Activated naive CD4-positive, alpha-beta T cell treated with anti-CD3 and anti-CD28 coated beads, Interleukin-2, amount 50 U/mL, for 24 hours (primary cell): Measurements from ENCODE around the gene SLC16A6.

Source experiments
- H3K27ac Mint-ChIP-seq: one replicate; pipeline ENCODE4 v1.8.0; 2021; ENCODE audit warnings: mild to moderate bottlenecking, mixed read lengths
- H3K27me3 Mint-ChIP-seq: one replicate; pipeline ENCODE4 v1.8.0; 2021; ENCODE audit warnings: mixed read lengths
- H3K36me3 Mint-ChIP-seq: one replicate; pipeline ENCODE4 v1.8.0; 2021; ENCODE audit warnings: mixed read lengths
- H3K4me1 Mint-ChIP-seq: one replicate; pipeline ENCODE4 v1.8.0; 2021; ENCODE audit warnings: mixed read lengths
- H3K4me3 Mint-ChIP-seq: one replicate; pipeline ENCODE4 v1.8.0; 2021; ENCODE audit warnings: mild to moderate bottlenecking, mixed read lengths
- H3K9me3 Mint-ChIP-seq: one replicate; pipeline ENCODE4 v1.8.0; 2021; ENCODE audit warnings: mixed read lengths

The SLC16A6 gene

DNA sequence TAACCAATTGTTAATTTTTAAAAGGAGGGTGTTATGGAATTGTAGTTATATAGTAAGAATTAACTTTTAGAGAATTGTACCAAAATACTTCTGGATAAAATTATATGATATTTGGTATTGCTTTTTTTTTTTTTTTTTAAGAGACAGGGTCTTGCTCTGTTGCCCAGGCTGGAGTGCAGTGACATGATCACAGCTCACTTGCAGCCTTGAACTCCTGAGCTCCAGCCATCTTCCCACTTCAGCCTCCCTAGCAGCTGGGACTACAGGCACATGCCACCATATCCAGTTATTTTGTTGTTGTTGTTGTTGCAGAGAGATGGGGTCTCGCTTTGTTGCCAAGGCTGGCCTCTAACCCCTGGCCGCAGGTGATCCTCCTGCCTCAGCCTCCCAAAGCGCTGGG is 8.9 kb upstream of the SLC16A6 start:
- no peak overlapping the region for H3K27ac Mint-ChIP-seq
- H3K4me1 Mint-ChIP-seq: peaks cover 38% of the 10 kb centered on the region
- H3K4me3 Mint-ChIP-seq: no peak overlapping the region
- peaks cover 2% of the 10 kb centered on the region for H3K36me3 Mint-ChIP-seq
- H3K27me3 Mint-ChIP-seq: no peaks in the 10 kb centered on the region
- H3K9me3 Mint-ChIP-seq: no peaks in the 10 kb centered on the region

- H3K36me3 Mint-ChIP-seq: peaks cover 2% of the 10 kb centered on the region
- H3K4me1 Mint-ChIP-seq: peaks cover 48% of the 10 kb centered on the region
- peak overlapping the region; percentile 46 for H3K27ac Mint-ChIP-seq
- no peaks in the 10 kb centered on the region for H3K27me3 Mint-ChIP-seq
- H3K9me3 Mint-ChIP-seq: no peaks in the 10 kb centered on the region
- no peak overlapping the region for H3K4me3 Mint-ChIP-seq
Measured at GRCh38 chr17:68298601-68299000, 7.7 kb upstream of the SLC16A6 start.

DNA sequence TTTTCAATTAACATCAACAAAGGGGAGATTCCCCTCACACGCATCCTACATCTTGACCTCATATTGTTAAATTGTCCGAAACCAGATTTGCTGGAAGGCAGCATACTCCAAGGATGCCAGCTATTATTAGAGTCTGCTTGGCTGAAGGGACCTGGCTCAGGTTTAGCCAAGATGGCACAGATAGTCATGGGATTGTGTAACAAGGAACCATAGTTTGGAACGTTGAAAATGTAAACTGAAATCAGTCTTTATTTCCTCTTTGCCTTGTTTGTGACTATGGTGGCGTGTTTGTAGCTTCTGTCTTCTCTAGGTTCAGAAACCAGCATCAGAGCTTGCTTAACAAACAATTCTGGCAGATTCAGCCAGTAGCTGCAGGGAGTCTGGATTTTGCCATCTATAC is 6.3 kb upstream of the SLC16A6 start:
- Mint-ChIP-seq H3K27me3 (no peaks in the 10 kb centered on the region), H3K36me3 (peaks cover 2% of the 10 kb centered on the region), H3K4me3 (peak overlapping the region; percentile 74), H3K4me1 (peaks cover 59% of the 10 kb centered on the region), H3K27ac (peak overlapping the region; percentile 82), H3K9me3 (no peaks in the 10 kb centered on the region)

GRCh38 chr17:68296217-68297191 is 5.6 kb upstream of the SLC16A6 start:
- Mint-ChIP-seq H3K4me3 (peak overlapping the region; percentile 74), H3K27me3 (no peaks in the 10 kb centered on the region), H3K27ac (peak overlapping the region; percentile 82), H3K4me1 (peaks cover 60% of the 10 kb centered on the region), H3K36me3 (peaks cover 2% of the 10 kb centered on the region), H3K9me3 (no peaks in the 10 kb centered on the region)

DNA sequence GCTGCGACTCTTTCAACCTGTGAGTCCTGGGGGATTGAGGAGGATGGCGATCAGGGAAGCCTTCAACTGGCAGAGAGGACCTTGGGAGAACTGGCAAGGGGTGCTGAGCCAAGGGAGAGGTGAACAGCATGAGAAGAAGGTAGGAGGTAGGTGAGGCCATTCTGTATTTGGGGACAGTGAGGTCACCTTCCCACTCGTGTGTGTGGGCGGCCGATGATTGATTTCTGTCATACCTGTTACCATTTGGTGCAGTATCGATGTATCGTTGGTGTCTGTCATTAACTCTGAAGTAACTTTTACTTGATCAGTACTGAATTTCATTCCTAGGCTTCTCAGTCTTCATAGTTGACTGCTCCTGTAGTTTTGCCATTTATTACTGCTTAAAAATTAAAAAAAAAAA is 4.2 kb upstream of the SLC16A6 start:
- Mint-ChIP-seq H3K27ac (peak overlapping the region; percentile 62), H3K9me3 (no peaks in the 10 kb centered on the region)

DNA sequence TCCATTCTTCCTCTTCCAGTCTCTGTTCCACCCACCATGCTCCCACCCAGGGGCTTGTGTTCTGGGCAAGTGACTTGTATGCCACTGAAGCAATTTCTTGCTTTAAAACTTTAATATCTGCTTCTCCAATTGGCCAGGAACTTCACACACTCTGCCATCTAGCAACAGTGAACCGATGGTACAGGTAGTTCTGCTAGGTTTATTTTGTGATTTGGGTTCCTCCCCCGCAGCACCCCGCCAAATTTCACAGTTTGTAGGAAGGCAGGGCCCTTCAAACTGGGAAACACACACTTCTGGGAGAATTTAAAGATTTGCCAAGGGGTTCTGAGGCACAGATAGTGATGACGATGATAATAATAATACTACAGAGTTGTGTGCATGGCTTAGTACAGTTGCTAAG is 3.7 kb upstream of the SLC16A6 start:
- Mint-ChIP-seq H3K4me3 (peak overlapping the region; percentile 55), H3K27ac (peak overlapping the region; percentile 62)

More for the DNA sequence above, 4.2 kb upstream of the SLC16A6 start:
- Mint-ChIP-seq H3K4me1 (peaks cover 62% of the 10 kb centered on the region), H3K4me3 (peak overlapping the region; percentile 55), H3K36me3 (peaks cover 2% of the 10 kb centered on the region), H3K27me3 (no peaks in the 10 kb centered on the region)

GRCh38 chr17:68294196-68294555 is 3.2 kb upstream of the SLC16A6 start:
- Mint-ChIP-seq H3K4me3 (no peak overlapping the region), H3K9me3 (no peaks in the 10 kb centered on the region), H3K36me3 (peaks cover 2% of the 10 kb centered on the region), H3K27ac (no peak overlapping the region), H3K27me3 (no peaks in the 10 kb centered on the region), H3K4me1 (peaks cover 66% of the 10 kb centered on the region)

More for the DNA sequence above, 3.7 kb upstream of the SLC16A6 start:
- H3K9me3 Mint-ChIP-seq: no peaks in the 10 kb centered on the region
- H3K27me3 Mint-ChIP-seq: no peaks in the 10 kb centered on the region
- H3K4me1 Mint-ChIP-seq: peaks cover 66% of the 10 kb centered on the region
- H3K36me3 Mint-ChIP-seq: peaks cover 2% of the 10 kb centered on the region

DNA sequence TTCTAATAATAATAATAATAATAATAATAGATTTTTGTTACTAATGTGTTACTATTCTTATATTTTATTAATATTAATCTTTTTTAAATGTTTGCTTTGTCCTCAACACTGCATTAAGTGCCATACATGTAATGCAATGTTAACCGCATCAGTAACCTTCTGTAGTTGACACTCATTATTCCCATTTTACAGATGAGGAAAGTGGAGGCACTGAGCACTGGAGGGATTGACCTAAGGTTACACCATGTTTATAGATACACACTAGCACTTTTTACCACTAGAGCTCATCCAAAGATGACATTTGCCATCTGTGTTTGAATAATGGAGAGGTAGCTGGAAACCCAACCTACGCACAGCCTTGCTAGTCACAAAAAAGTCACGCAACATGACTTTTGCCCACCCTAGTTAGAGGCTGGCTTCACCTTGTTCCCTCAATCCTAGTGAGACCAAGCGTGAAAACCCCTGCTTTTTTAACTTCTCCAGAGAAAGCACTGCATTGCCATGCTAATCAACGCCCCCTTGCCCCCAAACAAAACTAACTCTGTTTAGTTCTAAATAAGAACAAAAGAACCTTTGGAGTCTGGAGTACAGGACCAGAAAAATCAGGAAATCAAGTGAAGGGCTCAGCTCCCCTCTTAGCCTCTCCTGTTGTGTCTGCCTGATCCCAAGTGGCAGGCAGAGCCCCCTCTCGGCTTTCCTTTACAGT is 2.7 kb upstream of the SLC16A6 start:
- Mint-ChIP-seq H3K4me1 (peaks cover 68% of the 10 kb centered on the region), H3K27ac (no peak overlapping the region), H3K9me3 (no peaks in the 10 kb centered on the region), H3K27me3 (no peaks in the 10 kb centered on the region), H3K4me3 (no peak overlapping the region), H3K36me3 (peaks cover 2% of the 10 kb centered on the region)

DNA sequence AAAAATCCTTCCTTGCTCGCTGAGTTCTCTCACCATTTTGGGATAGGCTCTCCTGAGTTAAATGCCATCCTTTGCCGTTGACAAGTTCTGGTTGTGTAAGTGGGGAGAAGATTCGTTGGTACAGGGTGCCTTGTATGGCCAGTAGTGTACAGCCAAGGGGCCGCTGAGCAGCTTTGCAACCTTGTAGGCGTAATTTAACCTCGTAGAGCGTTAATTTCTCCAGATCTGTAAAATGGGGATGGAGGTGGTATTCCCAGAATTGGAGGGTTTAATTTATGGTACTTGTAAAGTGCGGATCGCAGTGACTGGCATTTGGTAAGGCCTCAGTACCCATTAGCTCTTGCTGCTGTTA is 1.7 kb upstream of the SLC16A6 start:
- peaks cover 2% of the 10 kb centered on the region for H3K36me3 Mint-ChIP-seq
- H3K4me1 Mint-ChIP-seq: peaks cover 69% of the 10 kb centered on the region
- H3K9me3 Mint-ChIP-seq: no peaks in the 10 kb centered on the region
- peak overlapping the region; percentile 90 for H3K27ac Mint-ChIP-seq
- H3K27me3 Mint-ChIP-seq: no peaks in the 10 kb centered on the region
- H3K4me3 Mint-ChIP-seq: peak overlapping the region; percentile 88

DNA sequence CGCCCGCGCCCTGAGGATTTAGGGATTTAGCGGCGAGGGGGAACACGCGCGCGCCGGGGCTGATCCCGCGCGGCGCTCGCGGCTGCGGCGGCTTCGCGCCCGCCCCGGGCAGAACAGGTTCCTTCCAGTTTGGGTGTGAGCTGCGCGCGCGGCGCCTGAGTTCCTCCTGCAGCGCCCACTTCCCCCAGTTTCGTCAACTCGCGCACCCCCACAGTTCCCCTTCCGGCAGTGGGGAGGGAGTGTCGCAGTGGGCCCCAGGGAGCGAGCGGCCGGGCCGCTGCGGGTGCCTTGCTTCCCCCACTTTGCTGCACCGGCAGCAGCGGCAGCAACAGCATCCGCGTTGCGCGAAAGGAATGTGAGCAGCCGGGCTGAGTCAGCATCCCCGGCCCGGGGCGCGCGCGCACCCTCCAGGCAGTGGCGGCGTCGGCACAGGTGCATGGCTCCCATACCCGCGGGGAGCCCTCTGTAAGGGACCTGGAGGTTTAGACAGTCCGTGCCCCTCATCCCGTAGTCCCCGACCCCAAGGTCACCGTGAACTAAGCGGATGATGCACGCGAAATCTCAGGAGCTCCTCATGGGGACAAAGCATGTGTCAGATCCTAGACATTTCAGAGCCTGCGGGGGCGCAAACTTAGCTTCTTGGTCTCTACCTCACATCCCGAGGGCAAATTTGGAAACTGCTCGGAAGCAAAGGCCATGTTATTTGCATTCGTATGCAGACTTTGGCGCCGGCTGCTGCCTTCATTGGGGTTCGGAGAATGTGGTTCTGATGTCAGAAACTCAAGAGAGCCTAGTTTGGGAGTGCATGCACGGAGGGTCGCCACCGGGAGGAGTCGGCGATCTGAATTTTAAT is 1.1 kb upstream of the SLC16A6 start:
- Mint-ChIP-seq H3K4me3 (peak overlapping the region; percentile 88), H3K36me3 (peaks cover 2% of the 10 kb centered on the region), H3K9me3 (no peaks in the 10 kb centered on the region), H3K27me3 (no peaks in the 10 kb centered on the region), H3K4me1 (peaks cover 68% of the 10 kb centered on the region), H3K27ac (peak overlapping the region; percentile 90)

DNA sequence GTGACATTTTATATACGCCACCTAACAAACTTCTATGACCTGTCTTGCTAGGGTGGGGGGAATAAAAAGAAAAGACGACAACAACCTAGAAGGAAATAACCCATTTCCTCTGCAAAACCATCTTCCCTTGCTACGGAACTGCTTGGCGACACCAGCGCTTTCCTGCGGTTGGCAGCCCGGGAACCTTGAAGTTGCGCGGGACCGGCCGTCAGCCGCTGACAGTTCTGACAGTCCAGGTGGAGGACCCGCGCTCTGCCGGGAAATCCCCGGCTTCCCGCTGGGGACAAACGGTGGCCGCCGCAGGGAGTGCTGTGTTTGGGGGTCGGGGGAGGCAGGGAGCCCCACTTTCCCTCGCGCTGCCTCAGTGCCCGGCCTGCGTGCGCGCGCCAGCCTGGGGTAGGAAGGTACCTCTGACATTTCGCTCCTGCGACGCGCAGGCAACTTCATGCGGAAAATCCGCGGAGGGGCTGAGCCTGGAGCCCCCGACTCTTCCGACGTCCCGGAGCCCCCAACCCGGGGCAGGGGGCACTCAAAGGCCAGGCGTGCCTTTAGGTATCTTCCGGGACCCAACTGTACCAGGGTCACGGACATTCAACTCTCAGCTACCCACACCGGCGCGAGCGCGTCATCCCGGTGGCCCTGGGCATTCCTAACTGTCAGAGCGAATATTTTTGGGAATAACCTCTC is 516 bp downstream of the SLC16A6 start:
- Mint-ChIP-seq H3K4me1 (peaks cover 59% of the 10 kb centered on the region), H3K27me3 (no peaks in the 10 kb centered on the region), H3K4me3 (peak overlapping the region; percentile 99), H3K36me3 (peaks cover 2% of the 10 kb centered on the region), H3K27ac (peak overlapping the region; percentile 99), H3K9me3 (no peaks in the 10 kb centered on the region)

- Mint-ChIP-seq H3K27ac (peak overlapping the region; percentile 83), H3K4me1 (peaks cover 57% of the 10 kb centered on the region), H3K9me3 (no peaks in the 10 kb centered on the region), H3K4me3 (peak overlapping the region; percentile 99), H3K36me3 (peaks cover 1% of the 10 kb centered on the region), H3K27me3 (no peaks in the 10 kb centered on the region)
Measured at GRCh38 chr17:68289936-68290267, 1.0 kb downstream of the SLC16A6 start.

DNA sequence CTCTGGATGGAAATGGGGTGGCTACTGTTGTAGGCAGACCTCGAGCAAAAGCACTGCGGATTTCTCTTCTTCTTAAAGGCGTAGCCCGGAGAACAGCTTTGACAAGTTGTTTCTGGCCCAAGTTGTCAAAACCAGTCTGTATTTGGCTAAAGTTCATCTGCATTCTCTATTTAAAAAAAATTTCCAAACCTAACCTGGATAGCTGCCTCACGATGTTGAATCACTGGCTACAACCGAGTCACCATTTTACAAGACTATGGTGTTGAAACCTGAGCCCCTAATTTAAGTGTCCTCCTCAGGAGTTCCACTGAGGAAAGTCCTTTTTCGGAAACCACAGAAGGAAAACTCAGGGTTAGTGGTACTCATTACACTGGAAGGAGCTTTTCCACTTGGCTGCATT is 1.5 kb downstream of the SLC16A6 start:
- H3K27me3 Mint-ChIP-seq: no peaks in the 10 kb centered on the region
- peak overlapping the region; percentile 83 for H3K27ac Mint-ChIP-seq
- peaks cover 57% of the 10 kb centered on the region for H3K4me1 Mint-ChIP-seq
- peak overlapping the region; percentile 99 for H3K4me3 Mint-ChIP-seq
- H3K36me3 Mint-ChIP-seq: no peaks in the 10 kb centered on the region
- no peaks in the 10 kb centered on the region for H3K9me3 Mint-ChIP-seq

DNA sequence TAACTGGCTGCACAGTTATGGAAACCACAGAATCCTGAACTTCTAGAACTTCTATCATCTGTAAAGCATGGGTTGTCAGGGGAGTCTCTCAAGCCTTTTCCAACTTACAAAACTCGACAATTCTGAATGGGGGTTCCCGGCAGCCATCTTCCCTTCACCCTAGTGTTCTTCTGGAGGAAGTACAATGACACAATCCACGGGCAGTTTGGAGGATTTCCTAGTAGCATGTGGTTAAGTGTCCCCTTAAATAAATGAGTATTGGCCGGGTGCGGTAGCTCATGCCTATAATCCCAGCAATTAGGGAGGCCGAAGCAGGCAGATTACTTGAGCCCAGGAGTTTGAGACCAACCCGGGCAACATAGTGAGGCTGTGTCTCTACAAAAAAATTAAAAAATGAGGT is 2.1 kb downstream of the SLC16A6 start:
- peak overlapping the region; percentile 99 for H3K4me3 Mint-ChIP-seq
- no peaks in the 10 kb centered on the region for H3K9me3 Mint-ChIP-seq
- peaks cover 51% of the 10 kb centered on the region for H3K4me1 Mint-ChIP-seq
- H3K27ac Mint-ChIP-seq: peak overlapping the region; percentile 68
- H3K27me3 Mint-ChIP-seq: no peaks in the 10 kb centered on the region
- H3K36me3 Mint-ChIP-seq: no peaks in the 10 kb centered on the region

GRCh38 chr17:68288375-68288774 is 2.6 kb downstream of the SLC16A6 start:
- H3K4me1 Mint-ChIP-seq: peaks cover 51% of the 10 kb centered on the region
- no peaks in the 10 kb centered on the region for H3K9me3 Mint-ChIP-seq
- no peaks in the 10 kb centered on the region for H3K36me3 Mint-ChIP-seq
- H3K4me3 Mint-ChIP-seq: peak overlapping the region; percentile 99
- peak overlapping the region; percentile 23 for H3K27ac Mint-ChIP-seq
- no peaks in the 10 kb centered on the region for H3K27me3 Mint-ChIP-seq
